ENCODE measurements around the gene NECTIN2. TPM values are rescaled to one million over a fixed set of nuclear protein-coding genes. Genes with fewer than 3 reads are reported as not detected.
"Not testable (repeated sequence)": the region's sequence is repeated elsewhere in the genome, so short reads cannot be mapped to it uniquely, and the experiment has no call there.

Gene NECTIN2
- total RNA-seq, 1 donor: 79.4 TPM

DNA sequence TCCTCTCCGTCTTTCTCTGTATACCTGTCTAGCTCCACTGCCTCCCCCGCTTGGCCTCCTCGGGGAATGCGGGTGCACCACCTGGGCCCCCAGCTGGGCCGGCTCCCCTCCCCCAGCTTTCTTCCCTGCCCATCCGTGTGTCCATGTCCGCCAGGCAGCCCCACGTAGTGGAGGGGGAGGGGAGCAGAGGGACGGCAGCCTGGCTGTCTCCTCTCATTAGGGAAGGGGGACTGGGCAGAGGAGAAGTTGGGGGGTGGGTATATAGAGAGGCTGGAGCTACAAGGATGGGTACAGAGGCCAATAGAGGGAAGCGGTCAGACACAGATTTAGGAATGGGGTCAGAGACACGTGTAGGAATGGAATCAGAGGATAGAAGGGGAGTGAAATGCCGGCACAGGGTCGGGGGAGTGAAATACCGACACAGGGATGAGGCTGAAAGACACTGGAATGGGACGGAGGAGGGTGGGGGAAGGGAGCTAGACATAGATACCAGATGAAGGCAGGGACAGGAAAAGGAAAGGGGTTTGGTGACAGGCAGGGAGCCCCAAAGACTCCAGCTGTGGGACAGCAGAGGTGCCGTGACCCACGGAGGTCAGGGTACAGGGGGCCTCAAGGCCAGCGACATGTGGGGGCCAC lies 2.8 kb downstream of the NECTIN2 start:
- DNase-seq (ENCODE audit: low read depth in 2 of 3, low spot score in 2 of 3): no peak

- no peak for DNase-seq (ENCODE audit: low read depth in 2 of 3, low spot score in 2 of 3)
Observed at GRCh38 chr19:44850641-44851109, 4.6 kb downstream of the NECTIN2 start.

GRCh38 chr19:44851427-44851826 lies 5.3 kb downstream of the NECTIN2 start:
- DNase-seq (ENCODE audit: low read depth in 2 of 3, low spot score in 2 of 3): peak in 1 of 3 donors; percentile 73

DNA sequence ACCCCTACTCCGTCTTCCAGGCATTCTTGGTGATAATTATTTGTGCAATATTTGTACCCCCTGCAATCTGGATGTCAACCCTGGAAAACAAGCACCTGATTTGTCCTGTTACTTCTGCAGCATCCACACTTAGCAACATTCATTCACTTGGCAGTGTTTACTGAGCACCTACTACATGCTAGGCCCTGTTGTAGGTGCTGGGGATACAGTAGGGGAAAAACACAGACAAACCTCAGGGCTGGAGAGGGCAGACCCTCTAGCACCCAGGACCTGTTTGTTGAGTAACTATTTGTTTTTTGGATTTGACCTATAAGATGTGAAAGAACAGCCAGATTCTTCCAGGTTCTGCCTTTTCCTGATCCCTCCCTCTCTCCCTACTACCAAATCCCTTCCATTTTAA lies 9.5 kb downstream of the NECTIN2 start:
- no peak for DNase-seq (ENCODE audit: low read depth in 2 of 3, low spot score in 2 of 3)

DNA sequence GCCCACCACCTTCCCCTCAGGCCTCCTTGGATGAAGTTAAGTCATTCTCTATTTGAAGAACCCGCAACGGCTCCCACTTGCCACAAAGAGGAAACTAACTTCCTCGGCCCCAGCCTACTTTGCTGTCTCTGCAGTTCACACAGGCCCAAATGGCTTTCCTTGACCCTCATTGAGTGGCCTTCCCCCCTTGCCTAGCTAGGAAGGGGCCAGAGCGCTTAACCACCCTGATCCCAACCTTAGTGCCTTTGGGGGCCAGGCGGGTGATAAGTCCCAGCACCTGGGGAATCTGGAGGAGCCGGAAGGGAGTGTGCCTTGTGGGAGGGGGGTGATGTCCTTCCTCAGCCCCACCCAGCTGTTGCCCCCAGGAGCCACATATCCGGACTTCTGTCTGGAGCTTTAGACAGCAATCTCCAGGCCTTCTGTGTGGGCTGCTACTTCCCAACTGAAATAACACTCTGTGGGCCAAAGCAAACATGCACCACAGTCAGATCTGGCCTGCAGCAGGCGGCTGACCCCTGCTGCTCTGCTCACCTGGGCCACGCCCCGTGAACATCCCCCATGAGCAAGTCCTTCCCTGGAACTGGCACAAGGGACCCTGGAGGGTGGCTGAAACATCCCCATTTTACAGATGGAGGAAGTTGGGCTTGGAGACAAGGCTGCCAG lies 10.5 kb downstream of the NECTIN2 start:
- DNase-seq (ENCODE audit: low read depth in 2 of 3, low spot score in 2 of 3): peak in 1 of 3 donors; percentile 63

- no peak for DNase-seq (ENCODE audit: low read depth in 2 of 3, low spot score in 2 of 3)
Observed at GRCh38 chr19:44857837-44858236, 11.7 kb downstream of the NECTIN2 start.

DNA sequence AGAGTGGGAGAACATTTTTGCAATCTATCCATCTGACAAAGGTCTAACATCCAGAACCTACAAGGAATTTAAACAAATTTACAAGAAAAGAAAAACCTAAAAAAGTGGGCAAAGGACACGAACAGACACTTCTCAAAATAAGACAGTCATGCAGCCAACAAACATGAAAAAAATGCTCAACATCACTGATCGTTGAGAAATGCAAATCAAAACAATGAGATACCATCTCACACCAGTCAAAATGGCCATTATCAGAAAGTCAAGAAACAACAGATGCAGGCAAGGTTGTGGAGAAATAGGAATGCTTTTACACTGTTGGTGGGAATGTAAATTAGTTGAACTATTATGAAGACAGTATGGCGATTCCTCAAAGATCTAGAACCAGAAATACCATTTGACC lies 15.5 kb downstream of the NECTIN2 start:
- DNase-seq (ENCODE audit: low read depth in 2 of 3, low spot score in 2 of 3): not testable (repeated sequence)

DNA sequence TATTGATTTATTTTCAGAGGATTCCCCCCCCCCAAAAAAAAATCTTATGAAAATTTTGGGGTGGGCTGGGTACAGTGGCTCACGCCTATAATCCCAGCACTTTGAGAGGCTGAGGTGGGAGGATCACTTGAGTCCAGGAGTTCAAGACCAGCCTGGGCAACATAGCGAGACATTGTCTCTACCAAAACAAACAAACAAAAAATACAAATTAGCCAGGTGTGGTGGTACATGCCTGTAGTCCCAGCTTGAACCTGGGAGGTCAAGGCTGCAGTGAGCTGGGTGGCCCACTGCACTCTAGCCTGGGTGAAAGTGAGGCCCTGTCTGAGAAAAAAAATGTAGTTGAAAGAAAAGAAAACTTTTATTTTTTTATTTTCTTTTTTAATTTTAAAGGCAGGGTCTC lies 17.9 kb downstream of the NECTIN2 start:
- DNase-seq (ENCODE audit: low read depth in 2 of 3, low spot score in 2 of 3): no peak

- DNase-seq (ENCODE audit: low read depth in 2 of 3, low spot score in 2 of 3): no peak
Observed at GRCh38 chr19:44865196-44865767, 19.2 kb downstream of the NECTIN2 start.

DNA sequence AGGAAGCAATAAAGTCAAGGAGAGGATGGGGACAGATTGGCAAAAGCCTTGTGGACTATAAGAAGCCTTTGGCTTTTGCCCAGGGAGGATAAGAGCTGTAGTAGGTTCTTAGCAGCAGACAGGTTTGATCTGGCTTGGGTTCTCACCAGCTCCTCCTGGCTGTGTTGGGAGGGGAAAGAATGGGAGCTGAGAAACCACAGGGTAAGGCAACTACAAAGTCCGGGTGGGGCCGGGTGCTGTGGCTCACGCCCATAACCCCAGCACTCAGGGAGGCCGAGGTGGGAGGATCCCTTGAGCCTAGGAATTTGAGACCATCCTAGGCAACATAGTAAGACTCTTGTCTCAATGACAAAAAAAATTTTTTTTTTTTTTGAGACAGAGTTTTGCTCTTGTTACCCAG lies 20.6 kb downstream of the NECTIN2 start:
- no peak for DNase-seq (ENCODE audit: low read depth in 2 of 3, low spot score in 2 of 3)

DNA sequence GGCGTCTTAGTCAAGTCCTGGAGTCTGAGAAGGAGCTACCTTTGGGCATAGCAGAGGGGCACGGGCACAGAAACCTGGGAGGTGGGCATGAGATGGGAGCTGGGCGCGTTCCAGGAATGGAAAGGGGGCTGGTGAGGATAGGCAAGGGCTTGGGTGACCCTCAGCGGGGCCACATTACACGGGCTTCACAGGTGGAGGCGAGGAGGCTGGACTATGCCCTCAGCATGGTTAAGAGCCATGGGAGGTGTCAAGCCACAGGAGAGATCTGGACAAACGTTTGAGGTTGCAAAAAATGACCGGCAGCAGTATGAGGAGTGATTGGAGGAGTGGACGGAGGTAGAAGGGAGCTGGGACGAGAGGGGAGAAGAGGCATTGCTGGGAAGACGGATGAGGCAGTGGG lies 21.5 kb downstream of the NECTIN2 start:
- DNase-seq (ENCODE audit: low read depth in 2 of 3, low spot score in 2 of 3): no peak

- peak in 2 of 3 donors; percentile 52 to 68 for DNase-seq (ENCODE audit: low read depth in 2 of 3, low spot score in 2 of 3)
Observed at GRCh38 chr19:44869733-44870470, 23.8 kb downstream of the NECTIN2 start.

DNA sequence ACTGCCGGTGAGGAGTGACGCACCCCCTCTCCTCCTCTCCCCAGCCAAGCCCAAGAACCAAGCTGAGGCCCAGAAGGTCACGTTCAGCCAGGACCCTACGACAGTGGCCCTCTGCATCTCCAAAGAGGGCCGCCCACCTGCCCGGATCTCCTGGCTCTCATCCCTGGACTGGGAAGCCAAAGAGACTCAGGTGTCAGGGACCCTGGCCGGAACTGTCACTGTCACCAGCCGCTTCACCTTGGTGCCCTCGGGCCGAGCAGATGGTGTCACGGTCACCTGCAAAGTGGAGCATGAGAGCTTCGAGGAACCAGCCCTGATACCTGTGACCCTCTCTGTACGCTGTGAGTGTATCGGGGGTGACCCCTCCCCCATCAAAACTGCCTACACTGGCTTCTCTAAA lies 25.7 kb downstream of the NECTIN2 start:
- DNase-seq (ENCODE audit: low read depth in 2 of 3, low spot score in 2 of 3): no peak

GRCh38 chr19:44872661-44873060 lies 26.6 kb downstream of the NECTIN2 start:
- DNase-seq (ENCODE audit: low read depth in 2 of 3, low spot score in 2 of 3): no peak

- DNase-seq (ENCODE audit: low read depth in 2 of 3, low spot score in 2 of 3): no peak
Observed at GRCh38 chr19:44874317-44874716, 28.2 kb downstream of the NECTIN2 start.

DNA sequence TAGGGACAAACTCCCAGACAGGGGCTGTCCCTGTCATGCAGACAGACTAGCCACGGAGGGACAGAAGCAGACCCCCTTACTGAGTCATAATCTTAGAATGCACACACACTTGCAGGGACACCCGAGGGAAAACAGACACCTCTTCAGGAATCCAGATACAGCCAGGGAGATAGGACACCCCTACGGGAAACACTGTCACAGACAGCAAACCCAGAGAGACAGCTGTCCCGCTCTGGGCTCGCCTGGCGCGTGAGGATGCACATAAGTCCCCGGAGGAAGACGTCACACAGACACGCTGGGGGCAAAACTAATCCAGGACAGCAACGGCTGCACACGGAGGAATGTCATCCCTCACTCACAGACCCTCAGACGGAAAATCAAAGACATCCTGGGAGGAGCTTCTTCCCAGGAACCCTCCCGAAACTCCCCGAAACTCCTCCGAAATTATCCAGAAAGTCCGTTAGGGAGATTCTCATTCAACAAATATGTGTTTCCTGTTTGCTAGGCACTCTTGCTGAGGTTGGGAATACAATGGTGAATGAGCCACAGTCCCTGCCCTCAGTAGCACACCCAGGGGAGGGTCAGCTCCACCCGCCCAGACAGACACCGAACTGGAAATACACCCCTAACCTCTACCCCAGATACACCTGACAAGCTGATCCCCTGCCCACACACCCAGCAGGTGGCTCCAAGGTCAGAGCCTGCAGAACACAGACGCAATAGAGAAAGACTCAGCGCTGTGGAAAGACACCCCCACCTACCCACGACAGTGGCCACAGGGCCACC lies 29.8 kb downstream of the NECTIN2 start:
- DNase-seq (ENCODE audit: low read depth in 2 of 3, low spot score in 2 of 3): no peak

DNA sequence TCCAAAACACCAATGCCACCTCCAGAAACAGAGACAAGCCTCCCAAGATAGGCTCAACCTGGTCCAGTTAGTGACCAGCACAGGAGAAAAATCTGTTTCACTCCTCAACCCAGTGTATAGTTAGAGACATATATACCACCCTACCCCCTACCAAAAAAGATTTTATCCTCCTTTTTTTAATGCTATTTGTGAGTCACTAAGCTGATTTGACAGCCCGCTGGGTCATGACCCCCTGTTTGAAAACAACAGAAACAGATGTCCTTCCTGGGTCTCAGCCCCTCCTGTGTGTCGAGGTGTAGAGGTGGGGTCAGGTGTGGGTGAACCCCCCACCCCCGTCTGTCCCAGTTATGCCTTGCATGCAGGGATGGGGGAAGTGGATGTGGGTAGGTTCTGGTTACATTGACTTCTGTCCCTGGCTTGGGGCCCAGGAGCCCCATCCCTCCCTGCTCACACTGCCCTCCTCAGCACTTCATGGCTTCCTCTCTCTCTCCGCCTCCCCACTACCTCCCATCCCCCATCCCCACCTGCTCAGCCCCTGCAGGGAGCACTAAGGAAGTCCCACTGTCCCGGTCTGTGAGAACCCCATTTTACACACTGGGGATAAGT lies 30.9 kb downstream of the NECTIN2 start:
- peak in 2 of 3 donors; percentile 36 to 54 for DNase-seq (ENCODE audit: low read depth in 2 of 3, low spot score in 2 of 3)

DNA sequence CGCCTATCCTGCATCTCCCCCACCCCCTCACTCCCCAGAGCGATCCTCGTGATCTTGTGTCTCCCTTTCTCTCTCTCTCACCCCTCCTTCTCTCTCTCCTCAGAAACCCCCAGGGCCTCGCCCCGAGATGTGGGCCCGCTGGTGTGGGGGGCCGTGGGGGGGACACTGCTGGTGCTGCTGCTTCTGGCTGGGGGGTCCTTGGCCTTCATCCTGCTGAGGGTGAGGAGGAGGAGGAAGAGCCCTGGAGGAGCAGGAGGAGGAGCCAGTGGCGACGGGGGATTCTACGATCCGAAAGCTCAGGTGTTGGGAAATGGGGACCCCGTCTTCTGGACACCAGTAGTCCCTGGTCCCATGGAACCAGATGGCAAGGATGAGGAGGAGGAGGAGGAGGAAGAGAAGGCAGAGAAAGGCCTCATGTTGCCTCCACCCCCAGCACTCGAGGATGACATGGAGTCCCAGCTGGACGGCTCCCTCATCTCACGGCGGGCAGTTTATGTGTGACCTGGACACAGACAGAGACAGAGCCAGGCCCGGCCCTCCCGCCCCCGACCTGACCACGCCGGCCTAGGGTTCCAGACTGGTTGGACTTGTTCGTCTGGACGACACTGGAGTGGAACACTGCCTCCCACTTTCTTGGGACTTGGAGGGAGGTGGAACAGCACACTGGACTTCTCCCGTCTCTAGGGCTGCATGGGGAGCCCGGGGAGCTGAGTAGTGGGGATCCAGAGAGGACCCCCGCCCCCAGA lies 32.2 kb downstream of the NECTIN2 start:
- no peak for DNase-seq (ENCODE audit: low read depth in 2 of 3, low spot score in 2 of 3)

DNA sequence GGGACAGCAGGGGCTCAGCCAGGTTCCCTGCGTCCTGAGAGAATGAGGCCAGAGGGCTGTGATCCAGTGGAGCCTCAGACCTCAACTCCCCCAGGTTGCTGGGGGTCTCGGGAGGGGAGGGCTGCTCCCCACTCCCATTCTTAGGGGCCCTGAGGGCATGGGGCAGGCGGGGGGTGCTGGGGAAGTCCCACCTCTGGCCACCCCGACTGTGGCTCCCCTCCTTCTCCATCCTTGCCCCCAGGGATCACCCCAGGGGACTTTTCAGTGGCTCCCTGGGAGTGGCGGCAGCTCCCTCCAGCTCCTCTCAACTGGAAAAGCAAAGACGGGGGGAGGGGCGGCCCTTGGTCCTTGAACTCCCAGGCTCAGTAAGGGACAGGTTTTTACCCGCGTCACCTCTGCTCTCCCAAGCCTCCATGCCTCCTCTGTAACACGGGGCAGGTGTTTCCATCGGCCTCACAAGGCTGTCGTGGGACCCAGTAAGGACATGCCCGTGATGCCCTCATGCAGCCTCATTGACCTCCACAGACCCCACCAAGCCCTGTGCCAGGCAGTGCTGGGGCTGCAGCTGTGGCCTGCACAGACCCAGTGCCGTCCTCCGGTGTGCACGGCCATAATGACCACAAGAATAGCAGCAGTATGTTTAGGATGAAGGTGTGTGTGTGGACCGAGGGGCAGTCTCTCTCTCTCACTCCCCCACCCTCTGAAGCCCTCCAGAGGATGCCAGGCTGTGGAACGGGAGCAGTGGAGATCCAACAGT lies 33.4 kb downstream of the NECTIN2 start:
- no peak for DNase-seq (ENCODE audit: low read depth in 2 of 3, low spot score in 2 of 3)

Measured in hematopoietic multipotent progenitor cell (in vitro differentiated cells).